GM23338 (cell line): ENCODE results near the gene CENPT. TPM values are rescaled to one million over a fixed set of nuclear protein-coding genes. Genes with fewer than 3 reads are reported as not detected.

Experiments
- ATAC-seq: fragments of 200-7000 bp; cut with Tn5 transposase; 3 replicates; pipeline ENCODE4 v1.9.1; 2020
- DNase-seq: peaks from one replicate; pipeline ENCODE4 v3.0.0-alpha.2; 2015; ENCODE audit warnings: low spot score
- H2AFZ ChIP-seq: fragments of 200-600 bp; sonication (generic); 2 replicates; pipeline ENCODE4 v1.8.0; 2016; ENCODE audit warnings: antibody characterized with exemption, mild to moderate bottlenecking, moderate library complexity
- H3F3A ChIP-seq: fragments of 200-600 bp; sonication (generic); replicated peaks from 2 replicates; pipeline ENCODE4 v1.8.0; 2017; ENCODE audit warnings: antibody characterized with exemption, mixed run types, low read depth
- H3K27ac ChIP-seq: fragments of 200-600 bp; sonication (generic); 2 replicates; pipeline ENCODE4 v1.6.1; 2016; ENCODE audit warnings: low read depth
- H3K27me3 ChIP-seq: fragments of 200-600 bp; sonication (generic); 2 replicates; pipeline ENCODE4 v1.8.0; 2016; ENCODE audit warnings: mild to moderate bottlenecking, mixed run types, moderate library complexity; ENCODE audit not compliant: insufficient read depth
- H3K36me3 ChIP-seq: fragments of 200-600 bp; sonication (generic); 2 replicates; pipeline ENCODE4 v1.8.0; 2016; ENCODE audit warnings: mild to moderate bottlenecking; ENCODE audit not compliant: insufficient read depth
- H3K4me1 ChIP-seq: fragments of 200-600 bp; sonication (generic); 2 replicates; pipeline ENCODE4 v1.8.0; 2016; ENCODE audit warnings: mild to moderate bottlenecking, moderate library complexity; ENCODE audit not compliant: insufficient read depth
- H3K4me2 ChIP-seq: fragments of 200-600 bp; sonication (generic); 2 replicates; pipeline ENCODE4 v1.7.1; 2017; ENCODE audit warnings: mixed run types
- H3K4me3 ChIP-seq: fragments of 200-600 bp; sonication (generic); 2 replicates; pipeline ENCODE4 v1.6.1; 2016; ENCODE audit warnings: mixed run types
- H3K79me2 ChIP-seq: fragments of 200-600 bp; sonication (generic); replicated peaks from 2 replicates; pipeline ENCODE4 v1.8.0; 2017; ENCODE audit warnings: mild to moderate bottlenecking; ENCODE audit not compliant: insufficient read depth
- H3K9me2 ChIP-seq: fragments of 200-600 bp; sonication (generic); 2 replicates; pipeline ENCODE4 v1.8.0; 2017; ENCODE audit not compliant: insufficient read depth
- H4K20me1 ChIP-seq: fragments of 200-600 bp; sonication (generic); replicated peaks from 2 replicates; pipeline ENCODE4 v1.8.0; 2017; ENCODE audit warnings: mild to moderate bottlenecking; ENCODE audit not compliant: insufficient read depth
- H3K27ac Mint-ChIP-seq: 2 replicates; pipeline ENCODE4 v1.8.0; 2020; ENCODE audit warnings: inconsistent platforms, mild to moderate bottlenecking, moderate library complexity, mixed read lengths
- H3K27me3 Mint-ChIP-seq: 3 replicates; pipeline ENCODE4 v1.8.0; 2022; ENCODE audit warnings: low read depth, mild to moderate bottlenecking, moderate library complexity, mixed read lengths, inconsistent platforms; ENCODE audit not compliant: insufficient read depth, poor library complexity
- H3K36me3 Mint-ChIP-seq: 3 replicates; pipeline ENCODE4 v1.8.0; 2021; ENCODE audit warnings: low read depth, mild to moderate bottlenecking, inconsistent platforms, moderate library complexity, mixed read lengths
- H3K4me1 Mint-ChIP-seq: 3 replicates; pipeline ENCODE4 v1.8.0; 2020; ENCODE audit warnings: mild to moderate bottlenecking, inconsistent platforms, mixed read lengths
- H3K4me3 Mint-ChIP-seq: 3 replicates; pipeline ENCODE4 v1.8.0; 2021; ENCODE audit warnings: moderate library complexity, mild to moderate bottlenecking, inconsistent platforms, mixed read lengths
- H3K9me3 Mint-ChIP-seq: 3 replicates; pipeline ENCODE4 v1.8.0; 2020; ENCODE audit warnings: moderate library complexity, mild to moderate bottlenecking, inconsistent platforms, mixed read lengths
- CREB1 ChIP-seq: fragments of 250-450 bp; sonication (Bioruptor Pico); IDR thresholded peaks from 2 replicates; pipeline ENCODE4 v1.5.0; 2020; ENCODE audit warnings: low read depth, mild to moderate bottlenecking, moderate library complexity
- CTCF ChIP-seq, 2 experiments: fragments of 200-600 bp in 1 of 2; sonication (generic) in 1 of 2; conservative IDR thresholded peaks; 2 replicates each; pipeline versions ENCODE4 v1.5.1 to v1.6.1; 2016 to 2017; ENCODE audit warnings: antibody characterized with exemption in 2 of 2, low read depth in 2 of 2, mild to moderate bottlenecking in 2 of 2, moderate library complexity in 1 of 2
- ETS1 ChIP-seq: IDR thresholded peaks from 2 replicates; pipeline ENCODE4 v1.6.1; 2016; ENCODE audit warnings: antibody characterized with exemption
- EZH2 ChIP-seq: fragments of 200-600 bp; sonication (generic); IDR thresholded peaks from one replicate; pipeline ENCODE4 v1.8.0; 2017; ENCODE audit warnings: antibody characterized with exemption, mild to moderate bottlenecking, low read depth; ENCODE audit not compliant: unreplicated experiment
- EZH2phosphoT487 ChIP-seq: fragments of 200-600 bp; sonication (generic); IDR thresholded peaks from one replicate; pipeline ENCODE4 v1.8.1; 2018; ENCODE audit warnings: antibody characterized with exemption; ENCODE audit not compliant: unreplicated experiment
- JUNB ChIP-seq: IDR thresholded peaks from one replicate; pipeline ENCODE4 v1.6.1; 2016; ENCODE audit warnings: antibody characterized with exemption; ENCODE audit not compliant: unreplicated experiment
- NANOG ChIP-seq: IDR thresholded peaks from 2 replicates; pipeline ENCODE4 v1.6.1; 2016; ENCODE audit warnings: antibody characterized with exemption, borderline replicate concordance
- REST ChIP-seq: IDR thresholded peaks from one replicate; pipeline ENCODE4 v1.6.1; 2018; ENCODE audit warnings: antibody characterized with exemption; ENCODE audit not compliant: unreplicated experiment
- STAT1 ChIP-seq: IDR thresholded peaks from one replicate; pipeline ENCODE4 v1.6.1; 2016; ENCODE audit warnings: antibody characterized with exemption; ENCODE audit not compliant: unreplicated experiment
- ZNF114 ChIP-seq: fragments of 250-450 bp; sonication (Bioruptor Pico); IDR thresholded peaks from 2 replicates; pipeline ENCODE4 v1.5.0; 2020; ENCODE audit warnings: mild to moderate bottlenecking, moderate library complexity
- ZNF331 ChIP-seq: fragments of 250-450 bp; sonication (Bioruptor Pico); IDR thresholded peaks from 2 replicates; pipeline ENCODE4 v1.5.0; 2020; ENCODE audit warnings: low read depth, mild to moderate bottlenecking, moderate library complexity
- polyA plus RNA-seq: library from polyadenylated mRNA; unstranded; fragments of >200 nt; fragmentation: Nextera tagmentation; extraction: Ambion mirVana; gene quantifications from 2 replicates; pipeline ENCODE4 v1.2.1, GENCODE V29; 2016
- total RNA-seq: library from RNA; depleted of rRNA; stranded (reverse); fragments of >200 nt; shearing (Covaris generic); gene quantifications from 2 replicates; pipeline ENCODE4 v1.2.3, GENCODE V29; 2014

Gene CENPT
- total and polyA plus RNA-seq, 2 experiments from 2014 or later: 55.4 to 63.8 TPM

GRCh38 chr16:67888331-67888730, 40.8 kb upstream of the CENPT start (continued):
- TF ChIP-seq EZH2phosphoT487 (no peak), ETS1 (no peak), CREB1 (CRISPR knock-in tag) (no peak), ZNF331 (CRISPR knock-in tag) (no peak)

GRCh38 chr16:67886387-67886786, 38.9 kb upstream of the CENPT start:
- peak overlapping the region; percentile 55; the same call in 1 of the 2 replicates for H3K27ac ChIP-seq
- DNase-seq (peak; percentile 51), ATAC-seq (peak; percentile 3)
- no peaks in the 10 kb centered on the region; the same call in 1 of the 2 replicates for H4K20me1 ChIP-seq
- peaks cover 26% of the 10 kb centered on the region for H3K4me1 ChIP-seq
- H2AFZ ChIP-seq: no peak overlapping the region; the same call in 1 of the 2 replicates
- peaks cover 26% of the 10 kb centered on the region; the same call in 1 of the 2 replicates for H3F3A ChIP-seq
- peak overlapping the region; percentile 89 for H3K27ac Mint-ChIP-seq
- peaks cover 21% of the 10 kb centered on the region for H3K36me3 Mint-ChIP-seq
- H3K27me3 ChIP-seq: no peaks in the 10 kb centered on the region
- H3K4me1 Mint-ChIP-seq: peaks cover 22% of the 10 kb centered on the region
- no peaks in the 10 kb centered on the region for H3K9me2 ChIP-seq
- H3K9me3 Mint-ChIP-seq: no peaks in the 10 kb centered on the region; the same call in 2 of the 3 replicates
- H3K4me3 ChIP-seq: no peak overlapping the region
- no peaks in the 10 kb centered on the region for H3K36me3 ChIP-seq
- peak overlapping the region; percentile 43 for H3K4me3 Mint-ChIP-seq
- peaks cover 9% of the 10 kb centered on the region for H3K27me3 Mint-ChIP-seq
- H3K79me2 ChIP-seq: no peaks in the 10 kb centered on the region
- peak overlapping the region; percentile 89; the same call in 1 of the 2 replicates for H3K4me2 ChIP-seq
- TF ChIP-seq EZH2 (no peak), JUNB (no peak), STAT1 (no peak), REST (no peak), NANOG (no peak), EZH2phosphoT487 (no peak), CREB1 (CRISPR knock-in tag) (no peak), ZNF114 (CRISPR knock-in tag) (no peak), CTCF (conservative IDR thresholded peaks at IDR 0.05; ENCODE audit: low read depth in 2 of 2) (no peak), ETS1 (no peak), ZNF331 (CRISPR knock-in tag) (no peak)
